ENCODE results near the gene ADGRG6.

- TF ChIP-seq CTCF (IDR thresholded peaks at IDR 0.05) (no peak), EZH2 (IDR thresholded peaks at IDR 0.05; ENCODE audit: borderline replicate concordance, insufficient read depth, low read depth, low read length, poor library complexity, severe bottlenecking) (no peak)
Observed at GRCh38 chr6:142262231-142262630, 39.6 kb upstream of the ADGRG6 start.

Measured in B cell (primary cell).